ENCODE data around the gene IRF1. TPM values are rescaled to one million over a fixed set of nuclear protein-coding genes. Genes with fewer than 3 reads are reported as not detected.
"Not testable (repeated sequence)": the region's sequence is repeated elsewhere in the genome, so short reads cannot be mapped to it uniquely, and the experiment has no call there.

The IRF1 gene
- total RNA-seq, 4 donors from 2014 or later = 40.8 to 86.9 (median 65.5) TPM

GRCh38 chr5:132525299-132525724 lies 34.7 kb upstream of the IRF1 start:
- Histone ChIP-seq H3K4me1 (peaks cover 0 to 7% (median 0%) of the 10 kb centered on the region in 4 donors), H3K4me3 (no peak overlapping the region), H3K27ac (no peak overlapping the region), H3K36me3 (no peaks in the 10 kb centered on the region), H3K9me3 (peaks cover 0 to 5% of the 10 kb centered on the region in 2 donors), H3K27me3 (no peaks in the 10 kb centered on the region)
- no peak for TF ChIP-seq POLR2AphosphoS5 (IDR thresholded peaks at IDR 0.05)
- no peak for TF ChIP-seq EP300 (IDR thresholded peaks at IDR 0.05; ENCODE audit: low read depth)
- TF ChIP-seq CTCF (IDR thresholded peaks at IDR 0.05) = no peak
- TF ChIP-seq POLR2A (IDR thresholded peaks at IDR 0.05) = no peak
- DNase-seq = no peak
- intact Hi-C loops (cut with DNase I; ENCODE audit: low total_unique reads) (no loop called here), in situ Hi-C loops (cut with MboI; ENCODE audit: low pct_ligation_motif_present in 1 of 4, low pct_unique_long_range_greater_than_20kb in 1 of 4, low sequenced_read_pairs in 3 of 4) (loop anchor here in 1 of 4 donors (25.0 kb wide), 1 partner anchor 263 kb away; the partner anchor contains the start of gene PDLIM4)

- H3K9me3 ChIP-seq; H3K4me1 ChIP-seq; H3K36me3 ChIP-seq; H3K27ac ChIP-seq; DNase-seq; intact Hi-C loops (cut with DNase I; ENCODE audit: low total_unique reads); H3K27me3 ChIP-seq; H3K4me3 ChIP-seq: not testable (repeated sequence)
- in situ Hi-C loops (cut with MboI; ENCODE audit: low pct_ligation_motif_present in 1 of 4, low pct_unique_long_range_greater_than_20kb in 1 of 4, low sequenced_read_pairs in 3 of 4) = loop anchor here in 1 of 4 donors (25.0 kb wide), 1 partner anchor 263 kb away; the partner anchor contains the start of gene PDLIM4
- 50 to 85% methylated on average over 1 to 5 of the region's 5 CpGs for WGBS, 2 donors (ENCODE audit: low coverage in 1 of 2)
Observed at GRCh38 chr5:132524877-132525276, 34.3 kb upstream of the IRF1 start.

GRCh38 chr5:132522067-132522466 lies 31.5 kb upstream of the IRF1 start:
- H3K4me3 ChIP-seq; H3K27me3 ChIP-seq; H3K9me3 ChIP-seq; in situ Hi-C loops (cut with MboI; ENCODE audit: low pct_ligation_motif_present in 1 of 4, low pct_unique_long_range_greater_than_20kb in 1 of 4, low sequenced_read_pairs in 3 of 4); H3K27ac ChIP-seq; H3K4me1 ChIP-seq; intact Hi-C loops (cut with DNase I; ENCODE audit: low total_unique reads); DNase-seq; H3K36me3 ChIP-seq: not testable (repeated sequence)
- WGBS, 2 donors (ENCODE audit: low coverage in 1 of 2) = 86% methylated on average over 1 of the region's 1 CpG; no CpG with 5 or more reads in 1 of the 2 donors

- DNase-seq; H3K27ac ChIP-seq; H3K4me3 ChIP-seq; H3K36me3 ChIP-seq; in situ Hi-C loops (cut with MboI; ENCODE audit: low pct_ligation_motif_present in 1 of 4, low pct_unique_long_range_greater_than_20kb in 1 of 4, low sequenced_read_pairs in 3 of 4); intact Hi-C loops (cut with DNase I; ENCODE audit: low total_unique reads); H3K9me3 ChIP-seq; H3K27me3 ChIP-seq; H3K4me1 ChIP-seq: not testable (repeated sequence)
- WGBS, 2 donors (ENCODE audit: low coverage in 1 of 2) = 94 to 95% methylated on average over 8 to 23 of the region's 25 CpGs
Observed at GRCh38 chr5:132513618-132514336, 23.2 kb upstream of the IRF1 start.

- intact Hi-C loops (cut with DNase I; ENCODE audit: low total_unique reads) (no loop called here), in situ Hi-C loops (cut with MboI; ENCODE audit: low pct_ligation_motif_present in 1 of 4, low pct_unique_long_range_greater_than_20kb in 1 of 4, low sequenced_read_pairs in 3 of 4) (no loop called here)
- DNase-seq = no peak
- no peaks in the 10 kb centered on the region for H3K9me3 ChIP-seq
- H3K36me3 ChIP-seq = no peaks in the 10 kb centered on the region
- peaks cover 13 to 19% (median 16%) of the 10 kb centered on the region in 4 donors for H3K4me1 ChIP-seq
- no peak overlapping the region for H3K27ac ChIP-seq
- no peaks in the 10 kb centered on the region for H3K27me3 ChIP-seq
- no peak overlapping the region for H3K4me3 ChIP-seq
- TF ChIP-seq POLR2AphosphoS5 (IDR thresholded peaks at IDR 0.05) = no peak
- no peak for TF ChIP-seq CTCF (IDR thresholded peaks at IDR 0.05)
- TF ChIP-seq POLR2A (IDR thresholded peaks at IDR 0.05) = no peak
- TF ChIP-seq EP300 (IDR thresholded peaks at IDR 0.05; ENCODE audit: low read depth) = no peak
Observed at GRCh38 chr5:132510076-132510475, 19.5 kb upstream of the IRF1 start.

Measured in transverse colon (tissue), 4 donors.